Measurements from ENCODE around the gene COPS4. TPM values are rescaled to one million over a fixed set of nuclear protein-coding genes. Genes with fewer than 3 reads are reported as not detected.

Gene COPS4
- total RNA-seq, 4 donors from 2014 or later: 6.7 to 81.8 (median 32.3) TPM

GRCh38 chr4:83112678-83113428, 77.9 kb downstream of the COPS4 start:
- 79 to 82% methylated on average over 4 to 16 of the region's 16 CpGs for WGBS, 2 donors (ENCODE audit: low coverage in 1 of 2)
- no peaks in the 10 kb centered on the region for H3K27me3 ChIP-seq

GRCh38 chr4:83113429-83113786, 78.4 kb downstream of the COPS4 start:
- Histone ChIP-seq H3K27me3 (no peaks in the 10 kb centered on the region), H3K4me1 (peaks cover 0 to 42% (median 27%) of the 10 kb centered on the region in 4 donors), H3K27ac (peak overlapping the region; percentile 81 to 93 (median 88)), H3K36me3 (no peaks in the 10 kb centered on the region), H3K9me3 (no peaks in the 10 kb centered on the region), H3K4me3 (peak overlapping the region in 2 of 4 donors; percentile 35 to 64)
- TF ChIP-seq CTCF (IDR thresholded peaks at IDR 0.05) (no peak), POLR2A (IDR thresholded peaks at IDR 0.05) (no peak), EP300 (IDR thresholded peaks at IDR 0.05; ENCODE audit: low read depth) (no peak), POLR2AphosphoS5 (IDR thresholded peaks at IDR 0.05) (no peak)
- in situ Hi-C loops (cut with MboI; ENCODE audit: low pct_ligation_motif_present in 1 of 4, low pct_unique_long_range_greater_than_20kb in 1 of 4, low sequenced_read_pairs in 3 of 4): loop anchor here in 1 of 4 donors (25.0 kb wide), 1 partner anchor 524 kb away; no protein-coding TSS in a partner anchor
- no peak for DNase-seq
- intact Hi-C loops (cut with DNase I; ENCODE audit: low total_unique reads): no loop called here
- WGBS, 2 donors (ENCODE audit: low coverage in 1 of 2): 51 to 59% methylated on average over 3 of the region's 3 CpGs

More at GRCh38 chr4:83112678-83113428, 77.9 kb downstream of the COPS4 start:
- peaks cover 0 to 42% (median 27%) of the 10 kb centered on the region in 4 donors for H3K4me1 ChIP-seq
- no peaks in the 10 kb centered on the region for H3K36me3 ChIP-seq
- DNase-seq: peak; percentile 26
- H3K4me3 ChIP-seq: peak overlapping the region in 2 of 4 donors; percentile 35 to 64
- in situ Hi-C loops (cut with MboI; ENCODE audit: low pct_ligation_motif_present in 1 of 4, low pct_unique_long_range_greater_than_20kb in 1 of 4, low sequenced_read_pairs in 3 of 4) (loop anchor here in 1 of 4 donors (25.0 kb wide), 1 partner anchor 524 kb away; no protein-coding TSS in a partner anchor), intact Hi-C loops (cut with DNase I; ENCODE audit: low total_unique reads) (no loop called here)
- H3K9me3 ChIP-seq: no peaks in the 10 kb centered on the region
- no peak for TF ChIP-seq EP300 (IDR thresholded peaks at IDR 0.05; ENCODE audit: low read depth)
- peak in 1 of 3 donors; percentile 51 for TF ChIP-seq POLR2AphosphoS5 (IDR thresholded peaks at IDR 0.05)
- peak overlapping the region; percentile 81 to 93 (median 88) for H3K27ac ChIP-seq

GRCh38 chr4:83114576-83114975, 79.6 kb downstream of the COPS4 start, which contains the start of gene PLAC8:
PLAC8 (minus strand) TSS chr4:83114729; CDS start chr4:83107921, 6,808 bp downstream.
- Histone ChIP-seq H3K36me3 (no peaks in the 10 kb centered on the region), H3K27me3 (no peaks in the 10 kb centered on the region), H3K4me1 (peaks cover 0 to 30% (median 22%) of the 10 kb centered on the region in 4 donors), H3K4me3 (peak within 1 kb of the TSS; percentile 1 to 64 (median 22)), H3K27ac (peak within 1 kb of the TSS; percentile 81 to 93 (median 88)), H3K9me3 (no peaks in the 10 kb centered on the region)
- intact Hi-C loops (cut with DNase I; ENCODE audit: low total_unique reads) (no loop called here), in situ Hi-C loops (cut with MboI; ENCODE audit: low pct_ligation_motif_present in 1 of 4, low pct_unique_long_range_greater_than_20kb in 1 of 4, low sequenced_read_pairs in 3 of 4) (loop anchor here in 1 of 4 donors (25.0 kb wide), 1 partner anchor 523 kb away; no protein-coding TSS in a partner anchor)
- 22 to 34% methylated on average over 5 of the region's 5 CpGs for WGBS, 2 donors (ENCODE audit: low coverage in 1 of 2)
- TF ChIP-seq CTCF (IDR thresholded peaks at IDR 0.05) (peak in 1 of 5 experiments; percentile 9), POLR2A (IDR thresholded peaks at IDR 0.05) (peak; percentile 89), POLR2AphosphoS5 (IDR thresholded peaks at IDR 0.05) (peak; percentile 80 to 97 (median 94)), EP300 (IDR thresholded peaks at IDR 0.05; ENCODE audit: low read depth) (no peak)
- peak; percentile 73 for DNase-seq

- no peak for DNase-seq
- intact Hi-C loops (cut with DNase I; ENCODE audit: low total_unique reads): no loop called here
- Histone ChIP-seq H3K4me3 (peak overlapping the region in 1 of 4 donors; percentile 64), H3K36me3 (no peaks in the 10 kb centered on the region), H3K27ac (peak overlapping the region; percentile 59 to 89 (median 84)), H3K9me3 (no peaks in the 10 kb centered on the region), H3K27me3 (no peaks in the 10 kb centered on the region), H3K4me1 (peaks cover 0 to 30% (median 20%) of the 10 kb centered on the region in 4 donors)
- TF ChIP-seq POLR2A (IDR thresholded peaks at IDR 0.05) (no peak), POLR2AphosphoS5 (IDR thresholded peaks at IDR 0.05) (no peak), EP300 (IDR thresholded peaks at IDR 0.05; ENCODE audit: low read depth) (no peak), CTCF (IDR thresholded peaks at IDR 0.05) (no peak)
- in situ Hi-C loops (cut with MboI; ENCODE audit: low pct_ligation_motif_present in 1 of 4, low pct_unique_long_range_greater_than_20kb in 1 of 4, low sequenced_read_pairs in 3 of 4): loop anchor here in 1 of 4 donors (25.0 kb wide), 1 partner anchor 522 kb away; no protein-coding TSS in a partner anchor
Observed at GRCh38 chr4:83115000-83115399, 80.0 kb downstream of the COPS4 start.

Data from transverse colon (tissue), 4 donors.